GM18526 (cell line): ENCODE data around the gene FBXO2.

ENCODE experiments used
- POLR2A ChIP-seq: IDR thresholded peaks from 3 replicates; pipeline ENCODE4 v1.6.1; 2011; ENCODE audit not compliant: insufficient read length; ENCODE audit errors: extremely low read depth

The FBXO2 gene

GRCh38 chr1:11602424-11602823 lies 51.8 kb downstream of the FBXO2 start:
- TF ChIP-seq POLR2A: no peak

DNA sequence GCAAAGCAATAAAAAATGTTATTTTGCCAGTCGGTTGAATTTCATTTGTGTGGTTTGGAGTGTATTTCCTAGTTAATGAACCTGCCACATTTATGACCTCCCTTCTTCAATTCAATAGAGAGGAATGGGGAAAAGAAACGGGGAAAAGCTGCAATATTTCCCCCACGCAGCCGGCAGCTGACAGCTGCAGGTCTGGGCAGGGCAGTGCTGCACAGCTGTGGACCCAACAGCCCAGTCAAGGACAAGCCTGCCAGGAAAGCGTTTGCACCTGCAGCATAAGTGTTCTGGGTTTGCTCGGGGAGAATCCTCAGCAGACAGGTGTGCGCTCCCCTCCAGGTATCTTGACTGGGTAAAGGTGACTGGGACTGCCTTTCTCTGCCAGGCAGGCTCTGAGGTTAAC lies 53.4 kb downstream of the FBXO2 start:
- TF ChIP-seq POLR2A: no peak

- TF ChIP-seq POLR2A: no peak
These were observed 54.2 kb downstream of the FBXO2 start for GRCh38 chr1:11599891-11600576.

GRCh38 chr1:11598461-11598860 lies 55.8 kb downstream of the FBXO2 start:
- no peak for TF ChIP-seq POLR2A
